Panc1 (cell line): ENCODE results near the gene GON7. TPM values are rescaled to one million over a fixed set of nuclear protein-coding genes. Genes with fewer than 3 reads are reported as not detected.

Source experiments
- ATAC-seq: fragments of 200-7000 bp; cut with Tn5 transposase; 2 replicates; pipeline ENCODE4 v1.9.1; 2020; ENCODE audit warnings: mild to moderate bottlenecking, moderate library complexity
- BruUV-seq: library from RNA; stranded (reverse); fragments of 400-500 nt; replicated peaks from 2 replicates; lab custom pipeline; 2021; lab: Mats Ljungman, UMichigan
- CTCF ChIA-PET: fragments of 300-600 bp; sonication (Branson Sonifier 250); formaldehyde crosslinking; loops from one replicate; lab custom pipeline; 2022; ENCODE audit warnings: antibody characterized with exemption; lab: Charles Lee
- POLR2A ChIA-PET: fragments of 300-600 bp; sonication (Branson Sonifier 250); formaldehyde crosslinking; loops from one replicate; lab custom pipeline; 2022; ENCODE audit warnings: antibody characterized with exemption; lab: Charles Lee
- DNase-seq: peaks from one replicate; pipeline ENCODE4 v3.0.0-alpha.2; 2010; ENCODE audit warnings: low read depth, low spot score
- H3K27ac ChIP-seq: 2 replicates; pipeline ENCODE4 v1.5.1; 2011; ENCODE audit warnings: mild to moderate bottlenecking, low read length, inconsistent platforms
- H3K27me3 ChIP-seq: fragments of 200-500 bp; sonication (Bioruptor generic); 2 replicates; pipeline ENCODE4 v1.6.0; 2014; ENCODE audit warnings: low read length, inconsistent platforms; ENCODE audit not compliant: control insufficient read depth, insufficient read depth
- H3K36me3 ChIP-seq: fragments of 200-500 bp; sonication (Bioruptor generic); 2 replicates; pipeline ENCODE4 v1.5.1; 2014; ENCODE audit warnings: inconsistent platforms, mild to moderate bottlenecking, low read length, moderate library complexity; ENCODE audit not compliant: control insufficient read depth, insufficient read depth
- H3K4me1 ChIP-seq: 2 replicates; pipeline ENCODE4 v1.5.1; 2011; ENCODE audit warnings: inconsistent platforms, mild to moderate bottlenecking, low read length, moderate library complexity; ENCODE audit not compliant: control insufficient read depth, insufficient read depth
- H3K4me3 ChIP-seq, 2 experiments: 2 replicates each; pipeline ENCODE4 v1.5.1; 2011 to 2012; ENCODE audit warnings: low read depth in 2 of 2, low read length in 2 of 2, mild to moderate bottlenecking in 2 of 2, inconsistent platforms in 1 of 2, moderate library complexity in 1 of 2
- H3K9me3 ChIP-seq: fragments of 200-500 bp; sonication (Bioruptor generic); 2 replicates; pipeline ENCODE4 v1.5.1; 2014; ENCODE audit warnings: low read depth, mild to moderate bottlenecking, inconsistent platforms, low read length, moderate library complexity; ENCODE audit not compliant: control insufficient read depth, insufficient read depth
- CTCF ChIP-seq: fragments of 450-650 bp; IDR thresholded peaks from 2 replicates; pipeline ENCODE4 v1.5.1; 2017; ENCODE audit warnings: mild to moderate bottlenecking
- POLR2AphosphoS5 ChIP-seq: IDR thresholded peaks from 2 replicates; pipeline ENCODE4 v1.6.1; 2012; ENCODE audit warnings: mild to moderate bottlenecking, low read depth, low read length, moderate library complexity
- REST ChIP-seq, 2 experiments: IDR thresholded peaks; 2 replicates each; pipeline ENCODE4 v1.6.1; 2011 to 2012; ENCODE audit warnings: low read depth in 2 of 2, control low read depth in 1 of 2, low read length in 1 of 2, mild to moderate bottlenecking in 1 of 2, moderate library complexity in 1 of 2; ENCODE audit not compliant: insufficient read depth in 1 of 2
- SIN3A ChIP-seq: IDR thresholded peaks from 2 replicates; pipeline ENCODE4 v1.6.1; 2012; ENCODE audit warnings: low read depth, mild to moderate bottlenecking, low read length, moderate library complexity, borderline replicate concordance; ENCODE audit not compliant: insufficient read depth
- TCF7L2 ChIP-seq: IDR thresholded peaks from 2 replicates; pipeline ENCODE4 v1.6.1; 2011; ENCODE audit warnings: mild to moderate bottlenecking, low read depth, low read length, inconsistent platforms
- in situ Hi-C: cut with HindIII; loops from 2 replicates; pipeline ENCODE4 v1.10.0; 2016; ENCODE audit warnings: low sequenced_read_pairs, low pct_unique_long_range_greater_than_20kb
- intact Hi-C: fragments of 100-400 bp; cut with micrococcal nuclease; formaldehyde crosslinking; loops from one replicate; pipeline ENCODE4 v1.10.0; 2022; ENCODE audit not compliant: unreplicated experiment
- total RNA-seq: library from RNA; stranded (reverse); gene quantifications from one replicate; pipeline ENCODE4 v1.2.1, GENCODE V29; 2021; ENCODE audit not compliant: unreplicated experiment

Gene GON7
- total RNA-seq, 1 experiment from 2014 or later = 9.5 TPM

DNA sequence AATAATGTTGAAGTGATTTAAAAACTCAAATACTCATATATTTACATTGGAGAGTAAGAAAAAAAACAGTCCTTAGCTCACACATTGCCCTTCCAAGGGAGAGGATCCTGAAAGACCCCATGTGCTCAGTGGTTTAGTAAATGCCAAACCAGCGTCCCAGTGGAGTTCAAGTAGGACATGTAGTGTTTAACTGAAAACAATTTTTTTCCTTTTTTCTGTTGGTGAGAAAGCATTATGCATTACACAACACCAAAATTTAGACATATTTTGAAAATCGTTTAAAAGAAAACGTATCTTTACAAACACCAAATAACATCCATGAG, 33.8 kb upstream of the GON7 start:
- in situ Hi-C loops (no loop called here), intact Hi-C loops (no loop called here)
- Histone ChIP-seq H3K36me3 (peaks cover 2% of the 10 kb centered on the region; the same call in 1 of the 2 replicates), H3K4me3 (no peak overlapping the region), H3K4me1 (peaks cover 17% of the 10 kb centered on the region), H3K27ac (peak overlapping the region; percentile 70), H3K27me3 (no peaks in the 10 kb centered on the region), H3K9me3 (no peaks in the 10 kb centered on the region)
- TF ChIP-seq TCF7L2 (no peak), POLR2AphosphoS5 (no peak), REST (IDR thresholded peaks at IDR 0.05; ENCODE audit: insufficient read depth in 1 of 2, low read depth in 2 of 2, low read length in 1 of 2) (no peak), SIN3A (no peak), CTCF (no peak)
- CTCF ChIA-PET = interaction anchor here (1.3 kb wide), 1 partner anchor 19 kb away, joined by 10 read pairs; no protein-coding TSS in a partner anchor
- DNase-seq (no peak), ATAC-seq (peak; percentile 60)
- no TSS peak for BruUV-seq
- POLR2A ChIA-PET = no interaction called here

- POLR2A ChIA-PET = no interaction called here
These were observed 33.2 kb upstream of the GON7 start for GRCh38 chr14:93239869-93240677.

More at GRCh38 chr14:93239869-93240677, 33.2 kb upstream of the GON7 start:
- peak; percentile 67 for DNase-seq
- no peaks in the 10 kb centered on the region for H3K27me3 ChIP-seq
- 0 out of 2 replicates have a peak, but pooled peaks have one; percentile 13 for TF ChIP-seq POLR2AphosphoS5
- no peak for TF ChIP-seq SIN3A
- no peak for TF ChIP-seq CTCF
- TF ChIP-seq TCF7L2 = peak; percentile 55; the same call in 1 of the 2 replicates
- TF ChIP-seq REST (IDR thresholded peaks at IDR 0.05; ENCODE audit: insufficient read depth in 1 of 2, low read depth in 2 of 2, low read length in 1 of 2) = no peak
- peak overlapping the region; percentile 70 for H3K27ac ChIP-seq
- peak; percentile 94 for ATAC-seq
- H3K9me3 ChIP-seq = no peaks in the 10 kb centered on the region
- intact Hi-C loops (loop anchor here (10.0 kb wide), 2 partner anchors 305 to 375 kb away; no protein-coding TSS in a partner anchor), in situ Hi-C loops (no loop called here)
- peaks cover 17% of the 10 kb centered on the region for H3K4me1 ChIP-seq
- CTCF ChIA-PET = interaction anchor here (0.6 to 1.3 kb wide), 3 partner anchors 19 to 563 kb away, joined by 3 to 10 read pairs (median 3); no protein-coding TSS in a partner anchor
- BruUV-seq = TSS peak; percentile 46
- no peaks in the 10 kb centered on the region; the same call in 1 of the 2 replicates for H3K36me3 ChIP-seq
- H3K4me3 ChIP-seq = peak overlapping the region in 1 of 2 experiments; percentile 15; a peak in 2 of 4 replicates
